ENCODE measurements around the gene NHLH1. TPM values are rescaled to one million over a fixed set of nuclear protein-coding genes. Genes with fewer than 3 reads are reported as not detected.

Gene NHLH1
- total and polyA plus RNA-seq, 8 donors: 0.11 to 0.14 TPM; not detected in 6

DNA sequence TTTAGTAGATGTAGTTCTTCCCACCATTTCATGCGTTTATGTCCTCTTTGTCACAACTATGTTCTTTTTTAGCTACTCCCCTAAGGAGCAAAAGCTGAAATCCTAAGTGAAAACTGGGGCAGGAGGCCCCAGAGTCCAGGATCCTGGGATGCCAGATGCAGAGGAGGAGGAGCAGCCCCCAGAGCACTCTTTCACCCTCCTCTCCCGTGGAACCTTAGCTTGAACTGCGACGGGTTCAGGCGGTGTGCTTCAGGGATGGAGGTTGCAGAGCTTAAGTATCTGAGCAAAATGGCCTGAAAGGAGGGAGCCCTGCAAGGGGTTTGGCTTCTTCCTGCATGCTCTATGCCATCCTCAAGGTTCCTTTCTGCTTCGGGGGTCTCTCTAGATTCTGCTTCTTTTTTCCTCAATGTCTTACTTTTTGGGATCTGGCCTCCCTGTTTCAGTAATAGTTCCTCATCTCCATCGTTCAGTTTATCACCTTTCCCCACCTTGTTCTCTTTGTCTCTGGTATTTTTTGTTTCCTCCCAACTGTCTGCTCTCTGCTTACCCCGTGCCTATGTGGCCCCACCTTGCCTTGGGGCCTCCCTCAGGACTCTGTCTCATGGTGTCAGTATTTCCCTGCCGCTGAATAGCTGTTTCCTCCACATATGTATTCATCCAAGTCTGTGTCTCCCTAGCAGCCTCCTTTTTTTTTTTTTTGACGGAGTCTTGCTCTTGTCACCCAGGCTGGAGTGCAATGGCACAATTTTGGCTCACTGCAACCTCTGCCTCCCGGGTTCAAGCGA, 2.7 kb upstream of the NHLH1 start:
- Histone ChIP-seq H3K4me1 (no peaks in the 10 kb centered on the region), H3K9me3 (no peaks in the 10 kb centered on the region), H3K36me3 (no peaks in the 10 kb centered on the region), H3K27me3 (no peaks in the 10 kb centered on the region), H3K4me3 (no peak overlapping the region), H3K27ac (no peak overlapping the region)
- DNase-seq: no peak
- ATAC-seq: no peak
- 65 to 68% methylated on average over 12 of the region's 12 CpGs for WGBS, 2 donors
- FAIRE-seq: no peak
- intact Hi-C loops (cut with DNase I): no loop called here
- TF ChIP-seq CTCF (IDR thresholded peaks at IDR 0.05): no peak

DNA sequence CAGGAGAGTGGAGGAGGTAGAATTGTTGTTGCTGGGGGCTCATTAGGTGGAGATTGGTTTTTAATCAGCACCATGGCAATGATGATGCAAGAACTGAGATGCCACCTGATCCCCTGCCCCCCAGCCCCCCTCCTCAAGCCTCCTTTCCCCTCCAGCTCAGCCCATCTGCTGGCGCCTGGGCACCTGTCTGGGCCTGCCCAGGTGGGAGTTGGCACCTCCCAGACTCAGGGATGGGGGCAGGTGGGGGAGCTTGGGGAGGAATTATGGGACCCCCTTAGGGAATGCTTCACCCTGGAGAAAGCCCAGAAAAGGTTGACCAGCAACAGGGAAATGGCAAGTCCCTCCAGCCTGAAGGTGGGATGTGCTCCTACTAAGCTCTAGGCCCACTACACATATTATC, 1.5 kb upstream of the NHLH1 start:
- H3K36me3 ChIP-seq: no peaks in the 10 kb centered on the region
- no peaks in the 10 kb centered on the region for H3K27me3 ChIP-seq
- H3K4me1 ChIP-seq: no peaks in the 10 kb centered on the region
- H3K4me3 ChIP-seq: no peak overlapping the region
- no peak overlapping the region for H3K27ac ChIP-seq
- TF ChIP-seq CTCF (IDR thresholded peaks at IDR 0.05): no peak
- no peaks in the 10 kb centered on the region for H3K9me3 ChIP-seq
- intact Hi-C loops (cut with DNase I): no loop called here
- DNase-seq (no peak), ATAC-seq (no peak), FAIRE-seq (no peak)
- 77 to 100% methylated on average over 1 of the region's 1 CpG for WGBS, 2 donors

DNA sequence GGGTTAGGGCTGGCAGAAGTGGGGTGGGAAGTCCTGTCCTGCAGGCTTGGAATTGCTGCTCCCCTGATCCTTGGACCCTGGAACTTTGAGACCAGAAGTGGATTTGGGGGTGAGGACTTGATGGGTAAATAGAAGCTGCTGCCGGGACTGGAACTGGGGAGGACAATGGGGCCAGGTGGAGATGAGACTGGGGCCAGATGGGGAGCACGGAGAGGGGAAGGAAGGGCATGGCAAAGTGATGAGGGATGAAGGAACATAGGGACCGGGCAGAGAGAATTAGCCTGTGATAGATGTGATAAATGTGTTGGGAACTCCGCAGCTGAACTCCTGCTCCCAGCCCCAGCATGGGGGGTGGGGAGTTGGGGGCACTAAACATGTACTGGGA, 637 bp downstream of the NHLH1 start:
- no peak for FAIRE-seq
- no peak for DNase-seq
- no peak overlapping the region for H3K4me3 ChIP-seq
- H3K4me1 ChIP-seq: no peaks in the 10 kb centered on the region
- intact Hi-C loops (cut with DNase I): no loop called here
- 17 to 20% methylated on average over 4 of the region's 4 CpGs for whole genome bisulfite sequencing, 2 donors
- H3K9me3 ChIP-seq: no peaks in the 10 kb centered on the region
- no peak for TF ChIP-seq CTCF (IDR thresholded peaks at IDR 0.05)
- H3K27me3 ChIP-seq: no peaks in the 10 kb centered on the region
- ATAC-seq: no peak
- no peak overlapping the region for H3K27ac ChIP-seq
- H3K36me3 ChIP-seq: no peaks in the 10 kb centered on the region

- ATAC-seq (no peak), FAIRE-seq (no peak), DNase-seq (no peak)
- no peaks in the 10 kb centered on the region for H3K4me1 ChIP-seq
- H3K9me3 ChIP-seq: no peaks in the 10 kb centered on the region
- no peaks in the 10 kb centered on the region for H3K36me3 ChIP-seq
- no peak overlapping the region for H3K4me3 ChIP-seq
- intact Hi-C loops (cut with DNase I): no loop called here
- H3K27me3 ChIP-seq: no peaks in the 10 kb centered on the region
- TF ChIP-seq CTCF (IDR thresholded peaks at IDR 0.05): no peak
- no peak overlapping the region for H3K27ac ChIP-seq
- 77 to 78% methylated on average over 4 of the region's 4 CpGs for WGBS, 2 donors
Observed at GRCh38 chr1:160367934-160368923, 1.4 kb downstream of the NHLH1 start.
